Activated CD8-positive, alpha-beta T cell treated with anti-CD3 and anti-CD28 coated beads, Interleukin-2, amount 10 ng/mL, durations not matched to agents 7 days and 5 days (primary cell): Measurements from ENCODE around the gene HSPA4. TPM values are rescaled to one million over a fixed set of nuclear protein-coding genes. Genes with fewer than 3 reads are reported as not detected.

Experiments
- ATAC-seq: fragments of 150-1000 bp; cut with Tn5 transposase; one replicate; pipeline ENCODE4 v1.10.0; 2021; ENCODE audit warnings: moderate library complexity
- CTCF ChIA-PET: fragments of 350-600 bp; sonication (Branson Sonifier 250); formaldehyde crosslinking; loops from one replicate; lab custom pipeline; 2021; ENCODE audit warnings: antibody characterized with exemption; lab: Charles Lee
- POLR2A ChIA-PET: fragments of 350-600 bp; sonication (Branson Sonifier 250); formaldehyde crosslinking; loops from one replicate; lab custom pipeline; 2021; ENCODE audit warnings: antibody characterized with exemption; lab: Charles Lee
- DNase-seq: peaks from one replicate; pipeline ENCODE4 v3.0.0-alpha.2; 2020
- H3K27ac Mint-ChIP-seq: one replicate; pipeline ENCODE4 v1.8.0; 2021; ENCODE audit warnings: mild to moderate bottlenecking, mixed read lengths
- H3K27me3 Mint-ChIP-seq: one replicate; pipeline ENCODE4 v1.8.0; 2021; ENCODE audit warnings: low read depth, mixed read lengths
- H3K36me3 Mint-ChIP-seq: one replicate; pipeline ENCODE4 v1.8.0; 2021; ENCODE audit warnings: low read depth, mixed read lengths
- H3K4me1 Mint-ChIP-seq: one replicate; pipeline ENCODE4 v1.8.0; 2021; ENCODE audit warnings: low read depth, mixed read lengths
- H3K4me3 Mint-ChIP-seq: one replicate; pipeline ENCODE4 v1.8.0; 2021; ENCODE audit warnings: mild to moderate bottlenecking, mixed read lengths
- H3K9me3 Mint-ChIP-seq: one replicate; pipeline ENCODE4 v1.8.0; 2022; ENCODE audit warnings: mixed read lengths; ENCODE audit not compliant: insufficient read depth
- total RNA-seq, 2 experiments: library from RNA; stranded (reverse); gene quantifications; one replicate each; pipeline ENCODE4 v1.2.3, GENCODE V29; 2021

The HSPA4 gene
- total RNA-seq, 2 experiments from 2014 or later: 106 to 108 TPM

GRCh38 chr5:133106761-133107572 is 55.2 kb downstream of the HSPA4 start:
- no peak overlapping the region for H3K27ac Mint-ChIP-seq
- H3K36me3 Mint-ChIP-seq: peaks cover 32% of the 10 kb centered on the region
- no peak for DNase-seq
- H3K4me3 Mint-ChIP-seq: no peak overlapping the region
- H3K9me3 Mint-ChIP-seq: no peaks in the 10 kb centered on the region
- POLR2A ChIA-PET: interaction anchor here (0.5 kb wide), 1 partner anchor 34 kb away, joined by 3 read pairs; no protein-coding TSS in a partner anchor
- H3K27me3 Mint-ChIP-seq: no peaks in the 10 kb centered on the region
- ATAC-seq: peak; percentile 40
- CTCF ChIA-PET: interaction anchor here (1.0 kb wide), 1 partner anchor 446 kb away, joined by 3 read pairs; no protein-coding TSS in a partner anchor
- H3K4me1 Mint-ChIP-seq: peaks cover 16% of the 10 kb centered on the region

DNA sequence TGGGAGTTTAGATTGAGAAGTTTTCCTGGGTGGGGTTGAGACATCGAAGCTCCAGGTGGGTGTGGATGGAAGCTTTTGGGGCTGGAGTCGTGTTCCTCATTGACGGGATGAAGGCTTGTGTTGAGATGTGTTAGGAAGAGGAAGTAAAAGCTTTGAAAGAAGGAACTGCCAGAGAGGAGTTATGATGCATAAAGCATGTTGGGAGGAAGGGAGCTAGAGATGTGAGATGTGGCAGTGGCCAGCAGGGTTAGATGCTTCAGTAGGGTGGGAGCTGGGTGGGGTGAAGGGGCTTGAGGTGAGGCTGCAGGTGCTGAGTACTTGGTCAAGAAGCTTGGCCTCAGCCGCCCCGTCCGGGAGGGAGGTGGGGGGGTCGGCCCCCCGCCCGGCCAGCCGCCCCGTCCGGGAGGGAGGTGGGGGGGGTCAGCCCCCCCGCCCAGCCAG is 56.7 kb downstream of the HSPA4 start:
- H3K4me1 Mint-ChIP-seq: peaks cover 16% of the 10 kb centered on the region
- ChIA-PET POLR2A (no interaction called here), CTCF (no interaction called here)
- H3K27ac Mint-ChIP-seq: no peak overlapping the region
- DNase-seq: no peak
- H3K36me3 Mint-ChIP-seq: peaks cover 24% of the 10 kb centered on the region
- no peaks in the 10 kb centered on the region for H3K9me3 Mint-ChIP-seq
- no peak overlapping the region for H3K4me3 Mint-ChIP-seq
- no peaks in the 10 kb centered on the region for H3K27me3 Mint-ChIP-seq
- no peak for ATAC-seq

- Mint-ChIP-seq H3K4me1 (peaks cover 16% of the 10 kb centered on the region), H3K36me3 (peaks cover 13% of the 10 kb centered on the region), H3K27me3 (no peaks in the 10 kb centered on the region), H3K27ac (no peak overlapping the region), H3K4me3 (no peak overlapping the region), H3K9me3 (no peaks in the 10 kb centered on the region)
- DNase-seq: no peak
- ATAC-seq: no peak
- ChIA-PET CTCF (interaction anchor here (0.6 to 1.7 kb wide), 7 partner anchors 14 to 759 kb away, joined by 3 to 9 read pairs (median 4); no protein-coding TSS in a partner anchor), POLR2A (interaction anchor here (1.0 kb wide), 1 partner anchor 869 kb away, joined by 3 read pairs; no protein-coding TSS in a partner anchor)
Measured at GRCh38 chr5:133109655-133110483, 58.1 kb downstream of the HSPA4 start.

DNA sequence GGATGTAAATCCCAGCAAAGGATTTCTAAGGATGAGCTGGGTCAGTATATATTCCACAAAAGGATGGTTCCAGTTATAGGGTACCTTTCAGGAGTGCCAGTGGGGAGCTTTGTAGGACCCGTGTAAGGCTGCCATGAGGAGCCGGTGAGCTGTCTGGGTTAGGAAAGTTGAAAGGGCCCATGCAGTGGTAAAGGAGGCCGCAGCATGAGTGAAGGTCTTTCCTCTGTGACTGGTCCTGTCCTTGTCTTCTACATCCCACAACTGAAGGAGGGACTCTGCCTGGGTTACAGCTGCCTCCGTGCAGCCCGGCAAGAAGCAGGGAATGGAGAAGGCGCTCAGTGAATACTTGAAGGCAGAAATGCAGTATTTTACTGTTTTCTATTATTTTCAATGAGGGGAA is 58.9 kb downstream of the HSPA4 start:
- Mint-ChIP-seq H3K27ac (no peak overlapping the region), H3K4me3 (no peak overlapping the region), H3K27me3 (no peaks in the 10 kb centered on the region), H3K9me3 (no peaks in the 10 kb centered on the region), H3K4me1 (peaks cover 16% of the 10 kb centered on the region), H3K36me3 (peaks cover 4% of the 10 kb centered on the region)
- CTCF ChIA-PET: interaction anchor here (0.6 to 1.7 kb wide), 15 partner anchors 10 to 834 kb away, joined by 3 to 9 read pairs (median 4); no protein-coding TSS in a partner anchor
- no peak for ATAC-seq
- no peak for DNase-seq
- POLR2A ChIA-PET: interaction anchor here (1.0 kb wide), 1 partner anchor 868 kb away, joined by 3 read pairs; no protein-coding TSS in a partner anchor

GRCh38 chr5:133111299-133111698 is 59.5 kb downstream of the HSPA4 start:
- no peaks in the 10 kb centered on the region for H3K9me3 Mint-ChIP-seq

GRCh38 chr5:133112026-133112660 is 60.3 kb downstream of the HSPA4 start:
- ATAC-seq: no peak
- ChIA-PET POLR2A (interaction anchor here (1.0 kb wide), 1 partner anchor 208 kb away, joined by 3 read pairs; no protein-coding TSS in a partner anchor), CTCF (interaction anchor here (1.0 to 1.5 kb wide), 4 partner anchors 9 to 312 kb away, joined by 3 to 7 read pairs (median 4); no protein-coding TSS in a partner anchor)
- no peak overlapping the region for H3K4me3 Mint-ChIP-seq
- peak; percentile 15 for DNase-seq
- no peaks in the 10 kb centered on the region for H3K36me3 Mint-ChIP-seq
- no peaks in the 10 kb centered on the region for H3K27me3 Mint-ChIP-seq
- no peak overlapping the region for H3K27ac Mint-ChIP-seq
- no peaks in the 10 kb centered on the region for H3K9me3 Mint-ChIP-seq
- peaks cover 8% of the 10 kb centered on the region for H3K4me1 Mint-ChIP-seq

More at GRCh38 chr5:133111299-133111698, 59.5 kb downstream of the HSPA4 start:
- H3K27ac Mint-ChIP-seq: no peak overlapping the region
- ATAC-seq (peak; percentile 70), DNase-seq (peak; percentile 84)
- H3K27me3 Mint-ChIP-seq: no peaks in the 10 kb centered on the region
- no peaks in the 10 kb centered on the region for H3K36me3 Mint-ChIP-seq
- H3K4me3 Mint-ChIP-seq: no peak overlapping the region
- H3K4me1 Mint-ChIP-seq: peaks cover 16% of the 10 kb centered on the region
- ChIA-PET CTCF (interaction anchor here (0.6 to 1.7 kb wide), 14 partner anchors 9 to 758 kb away, joined by 3 to 9 read pairs (median 4); no protein-coding TSS in a partner anchor), POLR2A (no interaction called here)

DNA sequence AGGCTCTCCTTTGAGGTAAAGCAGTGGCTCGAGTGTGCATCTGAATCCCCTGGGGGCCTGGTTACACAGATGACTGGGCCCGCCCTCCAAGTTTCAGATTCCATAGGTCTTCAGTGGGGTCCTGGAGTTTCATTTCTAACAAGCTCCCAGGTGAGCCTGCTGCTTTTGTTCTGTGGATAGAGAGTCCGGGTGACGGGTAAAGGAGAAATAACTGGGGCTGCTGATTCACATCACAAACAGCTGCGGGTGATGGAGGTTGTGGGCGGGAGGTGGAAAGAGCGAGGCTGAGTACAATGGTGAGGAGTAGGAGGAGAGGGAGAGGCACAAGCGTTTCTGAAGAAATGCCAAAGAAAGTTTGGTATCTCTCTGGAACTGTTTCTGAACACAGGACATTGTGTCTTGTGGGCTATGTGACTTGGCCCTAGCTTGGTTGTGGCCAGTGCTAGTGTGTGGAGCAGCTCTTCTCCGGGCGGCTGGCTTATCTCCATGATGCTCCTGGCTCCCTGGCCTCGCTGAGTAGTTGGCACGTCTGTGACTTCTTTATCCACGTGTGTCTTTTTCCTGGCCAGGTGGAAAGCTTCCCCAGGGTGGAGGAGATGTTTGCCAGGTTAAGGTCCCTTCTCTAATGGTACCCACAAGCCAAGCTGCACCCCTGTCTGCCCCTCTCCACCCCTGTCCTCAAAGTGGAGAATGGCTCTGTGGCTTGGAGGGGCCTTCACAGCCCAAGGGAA is 61.7 kb downstream of the HSPA4 start:
- Mint-ChIP-seq H3K27me3 (no peaks in the 10 kb centered on the region), H3K4me3 (no peak overlapping the region), H3K9me3 (no peaks in the 10 kb centered on the region), H3K4me1 (peaks cover 2% of the 10 kb centered on the region), H3K36me3 (no peaks in the 10 kb centered on the region), H3K27ac (no peak overlapping the region)
- ChIA-PET CTCF (interaction anchor here (0.7 to 1.0 kb wide), 3 partner anchors 10 to 310 kb away, joined by 3 read pairs; no protein-coding TSS in a partner anchor), POLR2A (no interaction called here)
- DNase-seq: peak; percentile 16
- ATAC-seq: no peak

DNA sequence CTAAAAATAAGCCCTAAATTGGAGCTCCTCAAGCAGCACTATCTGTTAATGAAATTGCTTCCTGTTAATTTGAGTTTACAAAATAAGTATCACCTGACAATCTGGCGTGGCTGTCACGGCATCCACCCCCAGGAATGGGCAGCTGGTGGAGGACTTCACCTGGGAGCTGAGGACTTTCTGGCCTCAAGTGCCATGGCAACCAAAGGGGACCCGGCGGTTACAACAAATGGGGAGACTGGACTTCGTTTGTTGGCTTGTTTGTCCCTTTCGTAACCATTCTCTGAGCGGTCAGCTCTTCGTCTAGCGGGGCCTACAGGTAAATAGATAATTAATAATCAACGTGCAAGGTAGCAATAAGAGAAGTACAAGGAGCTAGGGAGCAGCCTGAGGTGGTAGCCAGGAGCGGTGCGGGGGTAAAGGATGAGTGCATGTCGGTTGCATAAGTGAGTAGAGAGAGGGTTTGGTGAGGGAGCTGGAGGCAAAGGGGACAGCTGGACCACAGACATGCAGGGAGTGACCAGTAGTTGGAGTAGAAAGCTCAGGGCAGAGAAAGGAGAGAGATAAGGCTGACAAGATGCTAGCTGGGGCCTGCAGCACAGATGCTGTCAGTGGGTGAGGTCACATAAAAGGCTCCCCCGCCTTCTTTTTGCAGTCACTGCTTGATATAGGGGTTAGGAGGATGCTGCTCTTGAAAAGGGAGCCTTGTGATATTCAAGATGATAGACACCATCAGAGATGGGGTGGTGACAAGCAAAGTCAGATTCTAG is 62.5 kb downstream of the HSPA4 start:
- ChIA-PET POLR2A (no interaction called here), CTCF (interaction anchor here (0.9 to 1.0 kb wide), 2 partner anchors 11 to 309 kb away, joined by 3 read pairs; no protein-coding TSS in a partner anchor)
- Mint-ChIP-seq H3K4me3 (no peak overlapping the region), H3K9me3 (no peaks in the 10 kb centered on the region), H3K27me3 (no peaks in the 10 kb centered on the region), H3K36me3 (no peaks in the 10 kb centered on the region), H3K27ac (no peak overlapping the region), H3K4me1 (peaks cover 2% of the 10 kb centered on the region)
- DNase-seq (no peak), ATAC-seq (no peak)

DNA sequence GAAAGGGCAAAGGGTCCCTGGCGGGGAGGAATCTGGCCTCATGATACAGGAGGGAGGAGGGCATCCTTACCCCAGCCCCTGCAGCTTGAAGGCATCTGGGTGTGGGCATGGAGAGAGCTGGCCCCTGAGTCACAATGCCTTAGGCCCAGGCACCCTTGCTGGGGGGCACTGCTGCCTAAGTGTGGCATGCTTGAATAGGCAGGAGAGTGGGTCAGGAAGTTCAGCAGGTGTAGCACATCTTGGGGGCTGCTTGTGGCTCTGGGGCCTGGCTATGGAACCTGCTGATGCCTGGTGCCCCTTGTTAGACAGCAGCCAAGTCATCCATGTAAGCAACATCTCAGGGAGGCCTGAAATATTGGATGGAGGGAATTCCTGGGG is 63.1 kb downstream of the HSPA4 start:
- Mint-ChIP-seq H3K36me3 (no peaks in the 10 kb centered on the region), H3K27me3 (no peaks in the 10 kb centered on the region), H3K4me3 (no peak overlapping the region), H3K27ac (no peak overlapping the region), H3K4me1 (peaks cover 2% of the 10 kb centered on the region), H3K9me3 (no peaks in the 10 kb centered on the region)
- ChIA-PET POLR2A (no interaction called here), CTCF (no interaction called here)
- no peak for ATAC-seq
- DNase-seq: no peak

DNA sequence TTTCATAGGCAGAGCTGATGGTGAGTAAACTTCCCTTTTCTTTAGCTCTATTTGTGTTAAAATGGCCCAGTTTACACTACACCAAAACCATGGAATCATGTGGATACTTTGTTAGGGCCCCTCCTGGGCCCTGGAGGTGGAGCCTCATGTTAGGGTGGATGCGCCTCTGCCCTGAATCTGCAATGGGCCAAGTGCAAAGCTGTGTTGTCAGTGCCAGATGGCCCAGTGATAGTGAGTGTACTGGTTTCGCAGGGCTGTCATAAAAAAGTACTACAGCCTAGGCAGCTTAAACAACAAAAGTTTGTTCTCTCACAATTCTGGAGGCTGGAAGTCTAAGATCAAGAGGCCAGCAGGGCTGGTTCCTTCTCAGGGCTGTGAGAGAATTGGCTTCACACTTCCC is 64.8 kb downstream of the HSPA4 start:
- Mint-ChIP-seq H3K4me1 (no peaks in the 10 kb centered on the region), H3K9me3 (no peaks in the 10 kb centered on the region), H3K4me3 (no peak overlapping the region), H3K27me3 (no peaks in the 10 kb centered on the region), H3K27ac (no peak overlapping the region), H3K36me3 (no peaks in the 10 kb centered on the region)
- ChIA-PET CTCF (no interaction called here), POLR2A (no interaction called here)
- ATAC-seq (no peak), DNase-seq (no peak)
